Esophagus squamous epithelium (tissue), 5 donors: ENCODE data around the gene SPEM3. TPM values are rescaled to one million over a fixed set of nuclear protein-coding genes. Genes with fewer than 3 reads are reported as not detected.

Experiments used
- DNase-seq: peaks from one replicate; lab custom pipeline; 2025; lab: John Stamatoyannopoulos, UW
- H3K27ac ChIP-seq, 4 donors: fragments of 200-600 bp; sonication (generic); one replicate each; pipeline ENCODE4 v1.5.1; 2016 to 2019; ENCODE audit warnings: mild to moderate bottlenecking in 1 of 4
- H3K27me3 ChIP-seq, 4 donors: fragments of 200-600 bp; sonication (generic); 1 replicate in 3 of 4; 2 replicates in 1 of 4; pipeline versions ENCODE4 v1.5.1 to v1.6.0; 2017 to 2021; ENCODE audit warnings: antibody characterized with exemption in 1 of 4
- H3K36me3 ChIP-seq, 3 donors: fragments of 200-600 bp; sonication (generic); one replicate each; pipeline ENCODE4 v1.5.1; 2016 to 2019
- H3K4me1 ChIP-seq, 3 donors: fragments of 200-600 bp; sonication (generic); one replicate each; pipeline ENCODE4 v1.5.1; 2017 to 2019
- H3K4me3 ChIP-seq, 4 donors: fragments of 200-600 bp; sonication (generic); 1 replicate in 3 of 4; 2 replicates in 1 of 4; pipeline ENCODE4 v1.5.1; 2016 to 2019; ENCODE audit warnings: mild to moderate bottlenecking in 2 of 4, moderate library complexity in 1 of 4
- H3K9me3 ChIP-seq, 3 donors: fragments of 200-600 bp; sonication (generic); one replicate each; pipeline ENCODE4 v1.5.1; 2016 to 2019
- CTCF ChIP-seq, 6 experiments: fragments of 450-650 bp in 4 of 6; fragments of 200-600 bp in 2 of 6; sonication (generic) in 2 of 6; IDR thresholded peaks; one replicate each; pipeline ENCODE4 v1.5.1; 2016 to 2019; ENCODE audit warnings: antibody characterized with exemption in 6 of 6, mild to moderate bottlenecking in 4 of 6, moderate library complexity in 4 of 6
- POLR2A ChIP-seq, 4 donors: fragments of 450-650 bp; IDR thresholded peaks; one replicate each; pipeline ENCODE4 v1.6.1; 2017; ENCODE audit warnings: antibody characterized with exemption in 4 of 4, mild to moderate bottlenecking in 4 of 4, moderate library complexity in 3 of 4
- WGBS, 2 donors: methylation state at CpG; one replicate each; pipeline ENCODE4 v1.1.5; 2018; 5-methylcytosine and 5-hydroxymethylcytosine counted together
- intact Hi-C: fragments of 100-400 bp; cut with DNase I; formaldehyde crosslinking; loops from one replicate; pipeline ENCODE4 v1.15.0; 2022
- total RNA-seq, 4 donors: library from RNA; depleted of rRNA; stranded (reverse); fragments of >200 nt; gene quantifications; one replicate each; pipeline ENCODE4 v1.1.0, GENCODE V29; 2016
- donor health status: DM: yes; HTN: yes; CAD: no.

SPEM3 gene
- total RNA-seq, 4 donors from 2014 or later = not detected

GRCh38 chr17:7432296-7432695 lies 3.6 kb downstream of the SPEM3 start:
- WGBS, 2 donors = 90 to 100% methylated on average over 2 to 9 of the region's 11 CpGs
- intact Hi-C loops = no loop called here
- H3K9me3 ChIP-seq = no peaks in the 10 kb centered on the region
- TF ChIP-seq POLR2A (IDR thresholded peaks at IDR 0.05) = no peak
- no peak for TF ChIP-seq CTCF (IDR thresholded peaks at IDR 0.05)
- no peaks in the 10 kb centered on the region for H3K36me3 ChIP-seq
- peaks cover 15 to 27% (median 22%) of the 10 kb centered on the region in 3 donors for H3K4me1 ChIP-seq
- peaks cover 0 to 22% (median 0%) of the 10 kb centered on the region in 4 donors for H3K27me3 ChIP-seq
- H3K27ac ChIP-seq = no peak overlapping the region
- no peak for DNase-seq
- no peak overlapping the region for H3K4me3 ChIP-seq

- H3K4me1 ChIP-seq = peaks cover 49 to 63% (median 54%) of the 10 kb centered on the region in 3 donors
- WGBS, 2 donors = 2 to 11% methylated on average over 9 to 39 of the region's 49 CpGs
- intact Hi-C loops = loop anchor here (5.0 kb wide), 1 partner anchor 79 kb away; the partner anchor contains the start of gene TMEM95
- peak overlapping the region; percentile 92 to 94 (median 94) for H3K27ac ChIP-seq
- no peaks in the 10 kb centered on the region for H3K9me3 ChIP-seq
- no peak for DNase-seq
- H3K36me3 ChIP-seq = no peaks in the 10 kb centered on the region
- H3K4me3 ChIP-seq = peak overlapping the region; percentile 38 to 80 (median 60)
- TF ChIP-seq CTCF (IDR thresholded peaks at IDR 0.05) (peak in 4 of 6 experiments; percentile 13 to 30 (median 20)), POLR2A (IDR thresholded peaks at IDR 0.05) (peak in 1 of 4 donors; percentile 13)
- H3K27me3 ChIP-seq = peaks cover 0 to 58% (median 5%) of the 10 kb centered on the region in 4 donors
These were observed 7.3 kb downstream of the SPEM3 start for GRCh38 chr17:7435676-7436555.

GRCh38 chr17:7436556-7437368 lies 8.1 kb downstream of the SPEM3 start:
- TF ChIP-seq POLR2A (IDR thresholded peaks at IDR 0.05) = peak in 1 of 4 donors; percentile 33
- peak; percentile 72 to 97 (median 92) for TF ChIP-seq CTCF (IDR thresholded peaks at IDR 0.05)
- no peaks in the 10 kb centered on the region for H3K9me3 ChIP-seq
- peak overlapping the region; percentile 92 to 94 (median 94) for H3K27ac ChIP-seq
- H3K4me3 ChIP-seq = peak overlapping the region; percentile 38 to 80 (median 60)
- 25% methylated on average over 4 of the region's 92 CpGs; no CpG with 5 or more reads in 1 of the 2 donors for WGBS, 2 donors
- H3K27me3 ChIP-seq = peaks cover 0 to 60% (median 5%) of the 10 kb centered on the region in 4 donors
- peaks cover 53 to 68% (median 54%) of the 10 kb centered on the region in 3 donors for H3K4me1 ChIP-seq
- H3K36me3 ChIP-seq = no peaks in the 10 kb centered on the region
- intact Hi-C loops = loop anchor here (5.0 kb wide), 1 partner anchor 79 kb away; the partner anchor contains the start of gene TMEM95
- no peak for DNase-seq

GRCh38 chr17:7437369-7437863 lies 8.8 kb downstream of the SPEM3 start:
- WGBS, 2 donors = 38 to 43% methylated on average over 5 to 7 of the region's 31 CpGs
- TF ChIP-seq POLR2A (IDR thresholded peaks at IDR 0.05) (no peak), CTCF (IDR thresholded peaks at IDR 0.05) (no peak)
- Histone ChIP-seq H3K27ac (peak overlapping the region; percentile 92 to 94 (median 94)), H3K4me3 (peak overlapping the region; percentile 38 to 80 (median 60)), H3K4me1 (peaks cover 53 to 68% (median 54%) of the 10 kb centered on the region in 3 donors), H3K36me3 (no peaks in the 10 kb centered on the region), H3K9me3 (no peaks in the 10 kb centered on the region), H3K27me3 (peaks cover 0 to 60% (median 5%) of the 10 kb centered on the region in 4 donors)
- DNase-seq = no peak
- intact Hi-C loops = loop anchor here (5.0 kb wide), 1 partner anchor 80 kb away; the partner anchor contains the start of gene TMEM95
